Body of pancreas (tissue), 4 donors: Measurements from ENCODE around the gene NOP9. TPM values are rescaled to one million over a fixed set of nuclear protein-coding genes. Genes with fewer than 3 reads are reported as not detected.

Experiments used
- ATAC-seq: fragments of 150-250 bp; one replicate; pipeline ENCODE4 v1.9.1; 2016
- DNase-seq, 4 donors: peaks; one replicate each; pipeline ENCODE4 v3.0.0-alpha.2; 2019
- H3K27ac ChIP-seq, 4 donors: fragments of 200-600 bp; sonication (generic); 1 replicate in 3 of 4; 2 replicates in 1 of 4; pipeline versions ENCODE4 v1.5.1 to v1.6.1; 2016 to 2019; ENCODE audit warnings: mild to moderate bottlenecking in 1 of 4, mixed read lengths in 1 of 4, moderate library complexity in 1 of 4
- H3K27me3 ChIP-seq, 2 donors: fragments of 200-600 bp; sonication (generic); one replicate each; pipeline ENCODE4 v1.6.0; 2016; ENCODE audit warnings: mild to moderate bottlenecking in 1 of 2
- H3K36me3 ChIP-seq, 2 donors: fragments of 200-600 bp; sonication (generic); replicated peaks in 1 of 2; 2 replicates each; pipeline ENCODE4 v1.5.1; 2016; ENCODE audit warnings: low read depth in 2 of 2; ENCODE audit not compliant: insufficient read depth in 1 of 2
- H3K4me1 ChIP-seq: fragments of 200-600 bp; sonication (generic); one replicate; pipeline ENCODE4 v1.6.0; 2016
- H3K4me3 ChIP-seq, 2 donors: fragments of 200-600 bp; sonication (generic); 1 replicate in 1 of 2; 2 replicates in 1 of 2; pipeline ENCODE4 v1.5.1; 2016 to 2019
- H3K9me3 ChIP-seq, 3 donors: fragments of 200-600 bp; sonication (generic); 1 replicate in 2 of 3; 2 replicates in 1 of 3; pipeline ENCODE4 v1.5.1; 2016
- CTCF ChIP-seq, 7 experiments: fragments of 450-650 bp in 4 of 7; fragments of 200-600 bp in 3 of 7; sonication (generic) in 3 of 7; IDR thresholded peaks; one replicate each; pipeline ENCODE4 v1.5.1; 2016 to 2019; ENCODE audit warnings: antibody characterized with exemption in 7 of 7
- POLR2A ChIP-seq, 3 donors: fragments of 450-650 bp; IDR thresholded peaks; one replicate each; pipeline ENCODE4 v1.6.1; 2016; ENCODE audit warnings: antibody characterized with exemption in 3 of 3, mild to moderate bottlenecking in 2 of 3
- WGBS, 2 donors: methylation state at CpG; one replicate each; pipeline ENCODE4 v1.1.5; 2017; 5-methylcytosine and 5-hydroxymethylcytosine counted together
- intact Hi-C: fragments of 100-400 bp; cut with DNase I; formaldehyde crosslinking; loops from one replicate; pipeline ENCODE4 v1.15.1; 2023
- total RNA-seq, 2 donors: library from RNA; depleted of rRNA; stranded (reverse); fragments of >200 nt; gene quantifications; one replicate each; pipeline ENCODE4 v1.1.0, GENCODE V29; 2016

The NOP9 gene
- total RNA-seq, 2 donors from 2014 or later = 10.6 to 12.2 TPM

- intact Hi-C loops = no loop called here
- WGBS, 2 donors = 50 to 58% methylated on average over 1 of the region's 1 CpG
These were observed 47.5 kb downstream of the NOP9 start for GRCh38 chr14:24347134-24347533.

GRCh38 chr14:24348186-24348585 lies 48.5 kb downstream of the NOP9 start:
- Histone ChIP-seq H3K9me3 (no peaks in the 10 kb centered on the region), H3K4me3 (no peak overlapping the region), H3K4me1 (peaks cover 3% of the 10 kb centered on the region), H3K27ac (no peak overlapping the region), H3K27me3 (no peaks in the 10 kb centered on the region), H3K36me3 (no peaks in the 10 kb centered on the region)
- intact Hi-C loops = no loop called here
- no peak for TF ChIP-seq CTCF (IDR thresholded peaks at IDR 0.05)
- TF ChIP-seq POLR2A (IDR thresholded peaks at IDR 0.05) = no peak
- DNase-seq (no peak), ATAC-seq (no peak)
- 96% methylated on average over 2 of the region's 2 CpGs for WGBS, 2 donors

More at GRCh38 chr14:24347134-24347533, 47.5 kb downstream of the NOP9 start:
- no peaks in the 10 kb centered on the region for H3K9me3 ChIP-seq
- H3K36me3 ChIP-seq = no peaks in the 10 kb centered on the region
- no peaks in the 10 kb centered on the region for H3K27me3 ChIP-seq
- no peak overlapping the region for H3K27ac ChIP-seq
- no peak for TF ChIP-seq CTCF (IDR thresholded peaks at IDR 0.05)
- TF ChIP-seq POLR2A (IDR thresholded peaks at IDR 0.05) = no peak
- no peak for DNase-seq
- peaks cover 3% of the 10 kb centered on the region for H3K4me1 ChIP-seq
- no peak overlapping the region for H3K4me3 ChIP-seq
- ATAC-seq = no peak

GRCh38 chr14:24349742-24350141 lies 50.1 kb downstream of the NOP9 start:
- no peak for DNase-seq
- TF ChIP-seq CTCF (IDR thresholded peaks at IDR 0.05) (no peak), POLR2A (IDR thresholded peaks at IDR 0.05) (no peak)
- Histone ChIP-seq H3K9me3 (no peaks in the 10 kb centered on the region), H3K4me1 (peaks cover 3% of the 10 kb centered on the region), H3K4me3 (no peak overlapping the region), H3K36me3 (no peaks in the 10 kb centered on the region), H3K27ac (no peak overlapping the region), H3K27me3 (no peaks in the 10 kb centered on the region)
- intact Hi-C loops = no loop called here
- ATAC-seq = no peak
- 62 to 73% methylated on average over 5 of the region's 5 CpGs for WGBS, 2 donors

GRCh38 chr14:24351517-24351916 lies 51.9 kb downstream of the NOP9 start:
- Histone ChIP-seq H3K9me3 (no peaks in the 10 kb centered on the region), H3K36me3 (no peaks in the 10 kb centered on the region), H3K4me1 (peaks cover 3% of the 10 kb centered on the region), H3K4me3 (no peak overlapping the region), H3K27me3 (no peaks in the 10 kb centered on the region), H3K27ac (no peak overlapping the region)
- ATAC-seq (no peak), DNase-seq (no peak)
- 11 to 15% methylated on average over 4 of the region's 4 CpGs for WGBS, 2 donors
- intact Hi-C loops = no loop called here
- TF ChIP-seq CTCF (IDR thresholded peaks at IDR 0.05) (no peak), POLR2A (IDR thresholded peaks at IDR 0.05) (no peak)
